Measurements from ENCODE around the gene PPP6R2.

- TF ChIP-seq GATA2 (IDR thresholded peaks at IDR 0.05; ENCODE audit: low read depth, low read length), result no peak
- TF ChIP-seq GATA3 (IDR thresholded peaks at IDR 0.05; ENCODE audit: low read depth, low read length), result no peak
Measured at GRCh38 chr22:50327711-50328019, 15.5 kb upstream of the PPP6R2 start.

Data from SH-SY5Y (cell line).